ENCODE measurements around the gene ZNF563.
"Not testable (repeated sequence)": the region's sequence is repeated elsewhere in the genome, so short reads cannot be mapped to it uniquely, and the experiment has no call there.

ZNF563 gene
- total RNA-seq, result 1.8 to 17.8 (median 14.9) reads per million in 3 experiments

DNA sequence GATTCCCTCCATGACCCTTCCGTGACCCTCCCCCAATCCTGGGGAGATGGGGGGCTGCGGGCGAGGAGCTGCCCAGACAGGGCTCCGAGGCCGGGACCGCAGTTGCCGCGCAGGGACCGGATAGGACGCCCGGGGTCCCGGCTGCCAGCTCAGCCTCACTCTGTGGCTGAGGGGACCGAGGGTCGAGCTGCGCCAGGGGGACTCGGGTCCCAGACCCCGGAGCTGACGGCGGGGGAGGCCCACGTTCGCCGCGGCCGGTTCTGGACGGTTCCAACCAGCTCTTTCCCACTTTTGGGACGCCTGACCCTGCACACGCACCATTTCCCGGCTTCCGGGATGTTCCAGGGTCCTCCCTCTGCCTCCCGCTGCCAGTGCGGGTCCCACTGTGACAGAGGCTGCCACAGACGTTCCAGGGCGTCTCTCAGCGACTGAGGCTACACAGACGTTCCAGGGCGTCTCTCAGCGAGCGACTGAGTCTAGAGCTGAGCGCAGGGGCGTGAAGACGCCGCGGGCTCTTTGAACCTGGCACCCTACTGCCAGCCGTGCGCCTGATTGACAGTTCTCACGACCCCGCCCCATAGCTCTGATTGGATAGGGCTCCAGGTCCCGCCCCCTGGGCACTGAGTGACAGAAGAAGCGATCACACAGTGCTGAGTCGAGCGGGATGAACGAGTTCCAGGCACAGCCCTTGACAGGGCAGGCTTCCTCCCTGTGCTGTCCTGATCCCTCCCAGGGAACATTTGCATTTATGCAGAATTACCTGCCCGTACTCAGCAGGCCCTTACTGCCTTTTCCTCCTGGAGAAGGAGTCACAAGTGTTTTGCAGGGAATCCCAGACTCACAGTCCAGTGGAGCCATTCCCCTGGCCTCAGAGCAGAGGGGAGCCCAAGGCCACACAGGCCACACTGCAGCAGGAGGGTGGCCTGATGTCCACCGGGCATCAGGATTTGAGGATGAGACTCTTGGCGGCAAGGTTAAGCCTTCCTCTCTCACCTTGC, at the start of gene ZNF563:
Gene ZNF563 (minus strand): TSS at position 472 of the 998 bp plus-strand sequence. CDS start 151 bp downstream, at position 321.
- DNase-seq, result peak; percentile 96

DNA sequence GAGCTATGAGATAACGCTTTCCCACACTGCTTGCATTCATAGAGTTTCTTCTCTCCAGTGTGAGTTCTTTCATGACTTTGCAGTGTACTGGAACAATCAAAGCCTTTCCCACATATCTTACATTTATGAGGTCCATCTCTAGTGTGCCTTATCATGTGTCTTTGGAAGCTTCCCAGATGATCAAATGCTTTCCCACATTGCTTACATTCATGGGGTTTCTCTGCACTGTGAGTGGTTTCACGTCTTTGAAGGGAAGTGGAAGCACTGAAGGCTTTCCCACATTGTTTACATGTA, 47.0 kb upstream of the ZNF563 start:
- DNase-seq, result no peak

DNA sequence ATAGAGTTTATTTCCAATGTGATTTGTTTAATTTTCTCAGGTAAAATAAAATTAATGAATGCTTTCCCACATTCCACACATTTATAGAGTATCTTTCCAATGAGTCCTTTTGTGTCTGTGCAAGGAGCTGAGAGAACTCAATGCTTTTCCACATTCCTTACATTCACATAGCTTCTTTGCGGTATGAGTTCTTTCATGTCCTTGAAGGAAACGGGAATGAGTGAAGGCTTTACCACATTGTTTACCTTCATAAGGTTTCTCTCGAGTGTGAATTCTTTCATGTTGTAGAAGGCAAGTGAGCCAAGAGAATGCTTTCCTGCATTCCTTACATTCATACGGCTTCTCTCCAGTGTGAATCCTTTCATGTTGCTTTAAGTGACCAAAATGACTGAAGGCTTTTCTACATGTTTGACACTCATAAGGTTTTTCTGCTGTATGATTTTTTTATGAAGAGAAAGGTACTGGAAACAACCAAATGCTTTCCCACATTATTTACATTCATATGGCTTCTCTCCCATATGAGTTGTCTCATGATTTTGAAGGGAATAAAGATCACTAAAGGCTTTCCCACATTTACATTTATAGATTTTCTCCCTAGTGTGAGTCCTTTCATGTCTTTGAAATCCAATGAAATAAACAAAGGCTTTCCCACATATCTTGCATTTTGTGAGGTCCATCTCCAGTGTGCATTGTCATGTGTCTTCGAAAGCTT, 46.5 kb upstream of the ZNF563 start:
- DNase-seq, result no peak

DNA sequence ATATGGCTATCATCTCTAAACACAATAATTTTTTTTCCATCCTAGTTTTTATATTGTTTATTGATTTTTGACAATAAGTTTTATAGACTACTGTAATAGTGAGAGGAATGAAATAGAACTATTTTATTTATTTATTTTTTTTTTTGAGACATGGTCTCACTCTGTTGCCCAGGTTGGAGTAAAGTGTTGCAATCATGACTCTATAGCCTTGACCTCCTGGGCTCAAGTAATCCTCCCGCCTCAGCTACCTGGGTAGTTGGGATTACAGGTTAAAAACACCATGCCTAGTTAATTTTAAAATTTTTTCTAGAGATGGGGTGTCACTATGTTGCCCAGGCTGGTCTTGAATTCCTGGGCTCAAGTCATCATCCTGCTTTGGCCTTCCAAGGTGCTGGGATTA, 40.6 kb upstream of the ZNF563 start:
- DNase-seq, result no peak

DNA sequence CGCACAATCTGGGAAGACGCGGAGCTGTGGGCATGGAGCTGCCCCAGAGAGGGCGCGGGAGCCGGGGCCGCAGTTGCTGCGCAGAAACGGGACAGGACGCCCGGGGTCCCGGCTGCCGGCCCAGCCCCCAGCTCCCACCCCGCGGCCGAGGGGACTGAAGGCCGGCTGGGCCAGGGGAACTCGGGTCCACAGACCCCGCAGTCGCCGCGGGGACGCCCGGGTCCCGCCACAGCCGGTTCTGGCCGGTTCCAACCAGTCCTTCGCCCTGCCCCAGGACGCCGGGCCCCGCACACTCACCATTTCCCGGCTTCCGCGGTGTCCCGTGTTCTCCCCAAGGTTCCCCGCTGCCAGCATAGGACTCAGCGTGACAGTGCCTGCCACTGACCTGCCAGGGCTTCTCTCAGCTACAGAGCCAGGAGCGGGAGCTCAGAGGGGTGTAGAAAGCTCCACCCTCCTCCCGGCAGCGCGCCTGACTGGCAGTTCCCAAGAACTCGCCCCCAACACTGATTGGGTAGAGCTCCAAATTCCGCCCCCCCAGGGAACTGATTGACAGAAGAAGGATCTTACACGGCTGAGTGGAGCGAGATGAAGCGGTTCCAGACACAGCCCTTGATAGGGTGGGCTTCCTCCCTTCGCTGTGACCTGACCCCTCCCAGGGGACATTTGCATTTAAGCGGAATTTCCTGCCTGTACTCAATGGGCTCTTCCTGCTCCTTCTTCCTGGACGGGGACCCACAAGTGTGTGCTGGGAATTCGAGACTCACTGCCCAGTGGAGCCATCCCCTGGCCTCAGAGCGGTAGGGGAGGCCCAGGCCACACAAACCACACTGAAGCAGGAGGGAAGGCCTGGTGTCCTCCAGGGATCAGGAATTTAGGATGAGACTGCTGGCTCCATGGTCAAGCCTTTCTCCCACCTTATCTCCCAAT, 32.1 kb upstream of the ZNF563 start, which contains the start of gene ZNF442:
Gene ZNF442 (minus strand): TSS at position 448 of the 927 bp plus-strand sequence. CDS start 2,052 bp downstream, outside the sequence.
- peak; percentile 76 for DNase-seq

DNA sequence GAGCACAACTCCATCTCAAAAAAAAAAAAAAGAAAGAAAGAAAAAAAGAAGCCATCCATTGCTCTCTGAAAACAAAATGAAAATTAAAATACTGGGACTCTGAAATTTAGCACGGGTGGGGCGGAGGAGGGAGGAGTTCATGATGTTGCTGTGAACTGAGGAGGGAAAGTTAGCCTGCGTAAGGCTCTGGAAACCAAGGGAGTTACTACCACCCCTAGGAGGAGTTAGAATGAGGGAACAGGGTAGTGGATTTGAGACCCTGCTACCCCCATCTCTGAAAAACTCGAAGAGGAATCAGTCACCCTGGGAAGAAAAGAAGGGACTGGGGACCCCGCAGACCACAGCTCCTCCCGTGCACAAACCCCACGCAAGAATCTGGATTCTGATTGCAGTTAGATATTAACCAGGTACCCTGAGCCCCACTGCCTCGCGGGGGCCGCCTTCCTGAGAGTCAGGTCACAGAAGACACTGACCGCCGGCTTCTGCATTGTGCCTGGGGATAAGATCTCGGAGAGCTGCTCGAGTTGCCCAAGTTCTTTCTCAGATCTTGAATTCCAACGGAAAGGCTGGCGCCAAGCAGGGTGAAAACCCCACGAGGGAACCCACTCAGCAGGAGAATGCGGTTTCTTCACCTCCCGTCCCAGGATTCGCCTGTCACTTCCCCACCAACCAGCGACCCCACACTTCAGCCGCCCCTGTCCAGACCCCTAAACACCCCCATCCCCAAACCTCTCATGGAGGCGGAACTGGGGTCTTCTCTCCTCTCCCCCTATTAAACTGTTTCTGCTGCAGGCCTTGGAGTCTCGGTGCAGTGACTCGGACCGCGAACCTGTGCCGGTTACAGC, 31.2 kb upstream of the ZNF563 start:
- DNase-seq, result no peak

DNA sequence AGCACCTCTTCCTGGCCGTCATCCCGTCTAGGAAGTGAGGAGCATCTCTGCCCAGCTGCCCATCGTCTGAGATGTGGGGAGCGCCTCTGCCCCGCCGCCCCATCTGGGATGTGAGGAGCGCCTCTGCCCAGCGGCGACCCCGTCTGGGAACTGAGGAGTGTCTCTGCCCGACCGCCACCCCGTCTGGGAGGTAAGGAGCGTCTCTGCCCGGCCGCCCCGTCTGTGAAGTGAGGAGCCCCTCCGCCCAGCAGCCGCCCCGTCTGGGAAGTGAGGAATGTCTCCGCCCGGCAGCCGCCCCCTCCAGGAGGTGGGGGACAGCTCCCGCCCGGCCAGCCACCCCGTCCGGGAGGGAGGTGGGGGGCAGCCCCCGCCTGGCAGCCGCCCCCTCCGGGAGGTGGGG, 28.8 kb upstream of the ZNF563 start:
- not testable (repeated sequence) for DNase-seq

DNA sequence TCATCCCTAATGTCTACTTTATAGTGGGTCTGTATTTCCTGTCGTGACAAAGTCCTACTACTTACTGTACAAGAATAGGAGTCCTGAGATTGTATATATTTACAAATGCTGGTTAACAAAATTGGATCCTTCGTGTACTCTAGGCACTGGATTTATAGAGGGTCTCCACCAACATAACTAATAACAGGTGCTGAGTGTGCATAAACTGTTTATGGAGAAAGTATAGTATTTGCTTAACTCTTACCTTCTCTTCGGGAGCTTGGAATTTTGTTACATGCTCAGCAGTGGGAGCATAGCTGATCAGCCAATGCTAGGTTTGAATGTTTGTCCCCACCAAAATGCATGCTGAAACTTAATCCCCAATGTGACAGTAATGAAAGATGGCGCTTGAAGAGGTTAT, 19.9 kb upstream of the ZNF563 start:
- DNase-seq, result no peak

DNA sequence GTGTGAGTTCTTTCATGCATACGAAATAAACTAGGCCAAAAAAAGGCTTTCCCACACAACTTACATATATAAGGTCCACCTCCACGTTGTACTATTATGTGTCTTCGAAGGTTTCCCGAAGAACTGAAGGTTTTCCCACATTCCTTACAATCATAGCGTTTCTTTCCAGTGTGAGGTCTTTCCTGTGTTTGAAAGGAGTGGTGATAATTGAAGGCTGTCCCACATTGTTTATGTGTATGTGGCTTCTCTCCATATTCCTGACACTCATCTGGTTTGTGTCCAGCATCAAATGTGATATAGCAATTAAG, 17.4 kb upstream of the ZNF563 start:
- DNase-seq, result no peak

DNA sequence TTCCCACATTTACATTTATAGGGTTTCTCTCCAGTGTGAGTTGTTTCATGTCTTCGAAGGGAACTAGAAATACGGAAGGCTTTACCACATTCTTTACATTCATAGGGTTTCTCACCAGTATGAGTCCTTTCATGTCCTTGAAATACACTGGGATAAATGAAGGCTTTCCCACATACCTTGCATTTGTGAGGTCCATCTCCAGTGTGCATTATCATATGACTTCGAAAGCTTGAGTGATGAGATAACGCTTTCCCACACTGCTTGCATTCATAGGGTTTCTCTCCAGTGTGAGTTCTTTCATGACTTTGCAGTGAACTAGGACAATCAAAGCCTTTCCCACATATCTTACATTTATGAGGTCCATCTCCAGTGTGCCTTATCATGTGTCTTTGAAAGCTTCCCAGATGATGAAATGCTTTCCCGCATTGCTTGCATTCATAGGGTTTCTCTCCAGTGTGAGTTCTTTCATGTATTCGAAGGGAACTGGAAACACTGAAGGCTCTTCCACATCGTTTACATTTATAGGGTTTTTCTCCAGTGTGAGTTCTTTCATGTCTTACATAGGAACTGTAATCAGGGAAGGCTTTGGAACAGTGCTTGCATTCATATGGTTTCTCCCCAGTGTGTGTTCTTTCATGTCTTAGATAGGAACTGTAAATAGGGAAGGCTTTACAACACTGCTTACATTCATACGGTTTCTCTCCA, 16.9 kb upstream of the ZNF563 start:
- DNase-seq, result no peak

DNA sequence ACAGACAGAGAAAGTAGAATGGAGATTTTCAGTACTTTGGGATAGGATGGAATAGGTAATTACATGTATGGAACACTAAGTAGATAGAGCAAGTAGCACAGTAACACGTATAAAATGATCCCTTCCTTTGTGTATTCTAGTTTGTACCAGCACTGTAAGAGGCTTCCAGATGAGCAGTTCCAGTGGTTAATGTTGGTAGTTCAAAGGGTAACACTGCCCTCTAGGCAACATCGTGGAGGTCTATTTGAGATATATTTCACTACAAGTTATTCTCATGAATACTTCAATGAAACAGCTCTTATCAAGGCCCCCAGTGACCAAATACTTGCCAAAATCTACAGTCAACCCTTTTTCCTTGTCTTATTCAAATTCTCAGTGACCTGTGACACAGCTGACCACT, 13.5 kb upstream of the ZNF563 start:
- DNase-seq, result peak; percentile 21

DNA sequence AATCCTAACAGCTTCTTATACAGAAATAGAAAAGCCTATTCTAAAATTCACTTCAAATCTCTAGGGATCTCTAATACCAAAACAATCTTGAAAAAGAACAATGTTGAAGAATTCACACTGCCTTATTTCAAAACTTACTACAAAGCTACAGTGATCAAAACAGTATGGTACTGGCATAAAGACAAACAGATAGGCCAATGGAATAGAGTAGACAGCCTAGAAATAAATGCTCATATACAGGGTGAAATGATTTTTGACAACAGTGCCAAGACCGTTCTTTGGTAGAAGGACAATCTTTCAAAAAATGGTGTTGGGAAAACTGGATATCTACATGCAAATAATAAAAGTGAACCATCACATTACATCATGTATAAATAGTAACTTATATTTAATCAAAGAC, 11.8 kb upstream of the ZNF563 start:
- DNase-seq, result no peak

DNA sequence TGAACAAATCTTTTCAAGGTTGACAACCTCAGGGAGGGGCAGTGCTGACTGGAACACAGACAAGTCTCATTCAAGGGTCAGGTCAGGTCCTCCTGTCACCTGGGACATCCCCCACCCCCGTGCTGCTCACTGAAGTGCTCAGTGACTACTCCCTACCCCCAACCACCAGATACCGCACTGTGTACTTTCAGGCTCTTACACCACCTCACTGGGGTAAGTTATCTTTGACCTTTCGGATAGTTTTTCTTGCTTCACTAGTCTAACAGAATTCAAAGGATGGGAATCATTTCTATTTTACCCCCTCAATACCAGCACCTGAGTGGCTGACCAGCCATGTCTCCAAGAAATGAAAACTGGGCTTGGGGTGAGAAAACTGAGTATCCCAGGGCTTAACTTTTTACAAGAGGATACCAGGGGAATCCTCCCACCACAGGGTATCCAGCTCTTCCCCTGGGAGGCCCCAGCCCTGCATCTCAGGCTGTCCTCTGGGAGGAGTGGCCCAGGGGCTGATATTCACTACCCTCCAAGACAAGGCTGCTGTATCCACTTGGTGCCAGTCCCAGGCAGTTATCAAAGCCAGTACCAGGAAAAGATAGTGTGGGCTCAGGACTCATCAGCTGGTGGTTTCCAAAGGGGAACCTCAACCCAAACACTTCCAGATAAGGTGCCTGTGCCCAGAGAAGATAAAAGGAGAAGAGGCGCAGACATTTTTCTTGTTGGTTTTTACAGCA, 2.1 kb downstream of the ZNF563 start:
- DNase-seq, result peak; percentile 20

DNA sequence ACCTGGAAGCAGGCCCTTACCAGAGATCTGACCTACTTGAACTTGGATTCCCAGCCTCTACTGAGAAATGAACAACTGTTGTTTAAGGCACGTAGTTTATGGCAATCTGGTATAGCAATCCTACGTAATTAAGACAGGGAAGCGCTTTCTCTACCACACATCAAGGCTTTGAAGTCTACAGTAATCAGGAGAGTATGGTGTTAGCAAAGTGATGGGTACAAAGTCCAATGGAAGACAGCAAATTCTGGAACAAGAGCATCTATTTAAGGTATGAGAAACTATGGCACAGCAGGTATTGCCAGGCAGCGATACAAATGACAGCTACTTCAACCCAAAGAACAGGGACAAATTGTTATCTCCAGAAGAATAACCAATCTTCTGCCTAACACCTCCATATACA, 3.1 kb downstream of the ZNF563 start:
- no peak for DNase-seq

DNA sequence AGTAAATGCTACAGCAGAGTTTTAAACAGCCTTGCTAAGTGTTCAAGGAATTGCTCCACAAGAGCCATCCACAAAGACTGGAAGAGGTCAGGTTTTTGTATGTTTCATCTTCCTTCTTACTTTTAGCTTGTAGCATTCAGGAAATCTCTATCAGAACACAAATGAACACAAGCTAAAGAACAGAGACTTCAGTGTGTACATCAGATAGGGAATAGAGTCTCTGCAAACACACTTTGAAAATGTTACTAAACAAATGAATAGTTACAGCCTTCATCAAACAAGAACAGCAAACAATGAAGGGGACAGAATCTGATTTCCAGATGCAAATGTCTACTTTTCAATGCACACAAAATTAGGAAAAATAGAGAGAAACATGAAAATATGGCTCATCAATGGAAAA, 7.7 kb downstream of the ZNF563 start:
- DNase-seq, result no peak

DNA sequence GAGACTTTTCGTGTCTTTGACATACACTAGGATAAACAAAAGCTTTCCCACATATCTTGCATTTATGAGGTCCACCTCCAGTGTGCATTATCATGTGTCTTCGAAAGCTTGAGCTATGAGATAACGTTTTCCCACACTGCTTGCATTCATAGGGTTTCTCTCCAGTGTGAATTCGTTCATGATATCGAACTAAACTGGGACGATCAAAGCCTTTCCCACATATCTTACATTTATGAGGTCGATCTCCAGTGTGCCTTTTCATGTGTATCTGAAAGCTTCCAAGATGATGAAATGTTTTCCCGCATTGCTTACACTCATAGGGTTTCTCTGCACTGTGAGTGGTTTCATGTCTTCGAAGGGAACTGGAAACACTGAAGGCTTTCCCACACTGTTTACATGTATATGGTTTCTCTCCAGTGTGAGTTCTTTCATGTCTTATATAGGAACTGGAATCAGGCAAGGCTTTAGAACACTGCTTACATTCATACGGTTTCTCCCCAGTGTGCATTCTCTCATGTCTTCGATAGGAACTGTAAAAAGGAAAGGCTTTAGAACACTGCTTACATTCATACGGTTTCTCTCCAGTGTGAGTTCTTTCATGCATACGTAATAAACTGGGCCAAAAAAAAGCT, 14.5 kb downstream of the ZNF563 start:
- DNase-seq, result no peak

DNA sequence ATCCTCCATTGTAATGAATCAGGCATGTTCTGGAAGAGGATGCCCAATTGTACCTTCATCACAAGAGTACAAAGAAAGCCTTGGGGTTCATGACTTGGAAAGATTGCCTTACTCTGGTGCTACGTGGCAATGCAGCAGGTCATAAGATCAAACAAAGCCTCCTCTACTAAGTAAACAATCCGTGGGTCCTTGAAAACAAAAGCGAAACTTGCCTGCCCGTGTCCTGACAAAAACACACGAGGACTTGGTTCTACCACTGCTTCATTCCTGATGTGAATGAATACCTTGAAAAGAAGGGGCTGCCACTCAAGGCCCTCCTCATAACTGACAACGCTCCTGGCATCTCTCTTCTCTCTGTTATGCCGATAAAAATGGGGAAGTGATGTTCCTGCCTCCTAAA, 18.9 kb downstream of the ZNF563 start:
- no peak for DNase-seq

DNA sequence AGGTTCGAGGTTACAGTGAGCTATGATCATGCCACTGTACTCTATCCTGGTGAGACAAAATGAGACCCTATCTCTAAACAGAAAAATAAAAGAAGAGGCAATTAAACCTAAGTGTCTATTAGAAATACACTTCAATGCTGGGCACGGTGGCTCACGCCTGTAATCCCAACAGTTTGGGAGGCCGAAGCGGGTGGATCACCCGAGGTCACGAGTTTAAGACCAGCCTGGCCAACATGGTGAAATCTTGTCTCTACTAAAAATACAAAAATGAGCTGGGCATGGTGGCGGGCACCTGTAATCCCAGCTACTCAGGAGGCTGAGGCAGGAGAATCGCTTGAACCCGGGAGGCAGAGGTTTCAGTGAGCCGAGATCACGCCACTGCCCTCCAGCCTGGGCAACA, 24.5 kb downstream of the ZNF563 start:
- not testable (repeated sequence) for DNase-seq

DNA sequence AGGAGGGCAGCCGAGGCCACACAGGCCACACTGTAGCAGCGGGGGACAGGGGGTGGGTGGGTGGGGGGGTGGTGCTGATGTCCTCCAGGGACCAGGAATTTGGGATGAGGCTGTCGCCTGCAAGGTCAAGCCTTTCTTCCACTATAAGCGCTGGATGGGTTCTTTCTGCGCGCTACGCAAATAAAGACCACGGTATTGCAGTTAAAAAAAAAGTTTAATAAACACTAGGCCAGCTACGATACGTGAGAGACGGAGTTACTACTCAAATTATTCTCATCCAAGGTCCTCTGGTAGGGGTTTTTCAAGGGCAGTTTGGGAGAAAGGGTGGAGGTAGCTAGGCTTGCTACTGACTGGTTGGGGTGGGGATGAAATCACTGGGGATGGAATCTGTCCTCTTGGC, 38.2 kb downstream of the ZNF563 start:
- DNase-seq, result no peak

Data from central memory CD4-positive, alpha-beta T cell (primary cell).